EL (cell line): ENCODE results near the gene RPL15.

Experiments
- DNase-seq: peaks from one replicate; pipeline ENCODE4 v3.0.0-alpha.2; 2016

Gene RPL15

DNA sequence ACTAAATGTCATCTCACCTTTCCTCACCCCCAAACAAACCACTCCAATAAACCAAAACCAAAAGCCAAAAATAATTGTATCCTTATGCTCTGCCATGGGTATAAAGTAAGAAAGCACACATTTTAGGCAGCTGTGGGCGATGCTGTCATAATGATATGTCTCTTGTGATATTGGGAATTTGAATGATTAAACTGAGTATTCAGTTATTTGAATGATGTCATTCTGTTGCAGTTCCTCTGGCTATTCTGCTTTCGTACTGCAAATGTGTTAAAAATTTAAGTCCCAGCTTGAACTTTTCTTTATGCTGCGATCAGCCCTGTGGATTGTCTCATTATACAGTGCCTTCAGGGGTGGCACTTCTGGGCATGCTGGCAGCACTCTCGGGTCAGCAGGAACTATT lies 17.3 kb downstream of the RPL15 start:
- no peak for DNase-seq

GRCh38 chr3:23937296-23937695 lies 20.4 kb downstream of the RPL15 start:
- DNase-seq: no peak

DNA sequence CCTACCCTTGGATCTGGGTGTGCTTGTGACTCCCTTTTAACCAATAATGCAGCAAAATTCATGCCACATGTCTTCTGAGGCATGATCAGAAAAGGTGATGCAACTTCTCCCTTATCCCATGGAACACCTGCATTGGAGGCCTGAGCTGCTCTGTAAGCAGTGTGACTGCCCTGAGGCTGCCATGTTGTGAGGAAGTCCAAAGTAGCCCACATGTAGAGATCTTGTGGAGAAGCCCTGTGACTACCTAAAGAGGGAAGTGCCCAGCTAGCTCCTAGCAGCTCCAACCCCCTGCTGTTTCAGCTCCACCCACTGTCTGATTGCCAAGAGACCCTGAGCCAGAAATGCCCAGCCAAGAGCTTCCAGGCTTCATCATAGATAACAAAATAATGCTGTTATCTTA lies 21.8 kb downstream of the RPL15 start:
- no peak for DNase-seq

DNA sequence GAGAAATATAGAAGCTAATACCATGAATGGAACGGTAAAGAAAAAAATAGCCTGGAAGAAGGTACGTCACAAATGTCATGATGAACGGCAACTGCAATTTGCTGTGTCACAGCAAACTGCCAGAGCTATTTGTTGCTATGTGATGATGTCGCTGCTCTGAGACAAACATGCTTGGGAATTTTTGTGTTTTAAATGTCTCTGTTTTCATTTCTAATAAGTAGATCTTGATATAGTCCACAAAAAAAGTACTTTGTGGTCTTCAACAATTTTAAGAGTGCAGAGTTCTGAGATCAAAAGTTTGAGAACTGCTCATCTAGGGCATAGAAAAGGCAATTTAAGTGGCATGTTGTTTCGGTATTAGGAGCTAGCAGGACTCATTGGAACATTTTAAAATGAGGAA lies 23.8 kb downstream of the RPL15 start:
- no peak for DNase-seq

DNA sequence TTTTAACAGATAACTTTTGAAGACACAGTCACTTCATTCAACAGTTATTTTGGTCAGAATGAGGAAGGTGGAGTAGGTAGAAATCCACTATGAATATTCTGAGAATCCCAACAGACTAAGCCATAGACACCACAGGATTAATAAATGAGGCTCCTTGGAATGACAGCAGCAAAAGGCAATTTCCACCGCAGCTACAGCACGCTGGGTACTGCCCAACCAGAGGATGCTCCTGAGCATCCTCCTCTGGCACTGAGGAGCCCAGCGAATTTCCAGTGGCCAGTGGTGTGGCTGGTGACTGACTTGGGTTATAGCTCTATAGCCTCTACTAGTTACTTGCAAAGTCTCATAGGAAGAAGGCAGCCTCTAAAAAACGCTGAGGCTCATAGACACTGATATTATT lies 24.5 kb downstream of the RPL15 start:
- DNase-seq: no peak

DNA sequence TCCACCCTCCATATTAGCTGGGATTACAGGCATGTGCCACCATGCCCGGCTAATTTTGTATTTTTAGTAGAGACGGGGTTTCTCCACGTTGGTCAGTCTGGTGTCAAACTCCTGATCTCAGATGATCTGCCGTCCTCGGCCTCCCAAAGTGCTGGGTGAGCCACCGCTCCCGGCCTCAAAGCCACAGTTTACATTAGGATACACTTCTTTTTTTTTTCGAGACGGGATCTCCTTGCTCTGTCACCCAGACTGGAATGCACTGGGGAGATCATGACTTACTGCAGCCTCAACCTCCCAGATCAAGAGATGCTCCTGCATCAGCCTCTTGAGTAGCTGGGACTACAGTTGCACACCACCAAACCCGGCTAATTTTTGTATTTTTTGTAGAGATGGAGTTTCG lies 25.6 kb downstream of the RPL15 start:
- DNase-seq: no peak

DNA sequence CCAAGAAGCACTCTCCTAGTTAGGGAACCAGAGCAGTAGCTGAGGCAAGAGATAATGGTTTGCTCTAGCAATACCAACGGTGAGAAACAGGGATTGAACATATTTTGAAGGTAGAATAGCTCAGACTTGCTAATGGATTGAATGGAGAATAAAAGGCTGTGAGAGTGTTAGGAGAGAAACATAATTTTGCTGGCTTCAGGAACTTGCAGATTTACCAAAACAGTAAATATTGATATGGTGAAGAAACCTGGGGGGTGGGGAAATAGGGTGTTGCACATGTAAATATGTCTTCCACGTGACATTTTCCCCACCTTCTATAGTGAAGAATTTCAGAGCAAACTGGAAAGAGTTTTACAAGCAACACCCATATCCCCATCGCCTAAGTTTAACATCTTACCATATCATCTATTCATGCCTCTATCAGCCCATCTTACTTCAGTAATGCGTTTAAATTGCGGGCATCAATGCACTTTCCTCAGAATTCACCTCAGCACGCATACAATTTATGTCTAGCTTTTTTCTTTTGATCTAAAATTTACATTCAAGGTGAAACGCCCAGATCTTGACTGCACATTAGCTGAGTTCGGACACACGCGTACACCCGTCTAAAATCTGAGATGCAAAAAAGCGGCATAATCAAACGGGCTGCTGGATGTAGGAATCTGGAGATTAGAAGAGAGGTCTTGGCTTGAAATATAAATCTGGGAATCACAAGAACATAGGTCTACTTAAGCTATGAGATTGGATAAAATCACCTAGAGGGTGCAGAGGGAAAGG lies 27.3 kb downstream of the RPL15 start:
- DNase-seq: no peak

- peak; percentile 85 for DNase-seq
Measured at GRCh38 chr3:23944861-23945662, 28.1 kb downstream of the RPL15 start, which contains the start of gene NR1D2. Gene NR1D2, plus strand, starts transcription at chr3:23945286. Its CDS starts 293 bp downstream, at chr3:23945579.

DNA sequence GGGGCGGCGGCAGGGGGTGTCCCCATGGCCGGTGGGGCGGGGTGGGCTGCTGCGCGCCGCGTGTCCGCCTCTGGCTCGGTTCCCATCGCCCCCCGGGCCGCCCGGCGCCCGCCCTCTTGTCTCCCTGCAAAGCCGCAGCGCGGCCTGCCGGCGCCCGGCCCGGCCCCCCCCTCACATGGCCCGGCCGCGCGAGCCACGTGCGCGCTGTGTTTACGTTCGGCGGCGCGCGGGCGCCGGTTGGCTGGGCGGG lies 28.7 kb downstream of the RPL15 start:
- no peak for DNase-seq

GRCh38 chr3:23945913-23946687 lies 29.2 kb downstream of the RPL15 start:
- peak; percentile 96 for DNase-seq

DNA sequence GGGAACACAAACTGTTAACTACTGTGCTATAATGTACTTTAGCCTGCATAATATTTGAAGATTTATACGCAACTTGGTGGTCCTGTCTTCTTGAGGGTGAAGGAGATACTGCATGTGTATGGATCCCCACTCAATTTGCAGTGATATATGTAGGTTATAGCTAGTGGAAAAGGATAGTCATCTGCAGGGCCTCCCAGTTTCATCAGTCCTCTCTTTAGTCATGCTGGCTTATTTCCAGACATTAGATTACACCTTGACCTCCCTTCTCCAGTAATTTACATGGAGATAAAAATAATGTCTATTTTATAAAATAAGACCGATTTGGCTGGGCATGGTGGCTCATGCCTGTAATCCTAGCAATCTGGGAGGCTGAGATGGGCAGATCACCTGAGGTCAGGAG lies 31.8 kb downstream of the RPL15 start:
- peak; percentile 21 for DNase-seq

- peak; percentile 36 for DNase-seq
Measured at GRCh38 chr3:23949784-23950183, 32.9 kb downstream of the RPL15 start.

- DNase-seq: no peak
Measured at GRCh38 chr3:23950293-23950692, 33.4 kb downstream of the RPL15 start.

DNA sequence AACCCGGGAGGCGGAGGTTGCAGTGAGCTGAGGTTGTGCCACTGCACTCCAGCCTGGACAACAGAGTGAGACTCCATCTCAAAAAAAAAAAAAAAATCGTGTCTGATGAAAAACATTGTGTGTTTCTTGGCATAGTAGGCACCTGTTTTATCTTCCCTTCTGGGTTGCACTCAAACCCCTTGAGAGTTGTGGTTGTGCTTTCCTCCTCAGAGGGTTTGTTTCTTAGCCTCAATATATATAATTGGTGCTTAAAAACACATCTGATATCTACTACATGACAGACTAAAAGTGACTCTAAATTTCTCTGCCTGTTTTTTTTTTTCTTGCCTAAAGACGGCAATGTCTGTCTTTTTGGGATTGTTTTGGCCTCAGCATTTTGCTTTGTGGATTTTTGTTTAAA lies 35.7 kb downstream of the RPL15 start:
- DNase-seq: no peak

DNA sequence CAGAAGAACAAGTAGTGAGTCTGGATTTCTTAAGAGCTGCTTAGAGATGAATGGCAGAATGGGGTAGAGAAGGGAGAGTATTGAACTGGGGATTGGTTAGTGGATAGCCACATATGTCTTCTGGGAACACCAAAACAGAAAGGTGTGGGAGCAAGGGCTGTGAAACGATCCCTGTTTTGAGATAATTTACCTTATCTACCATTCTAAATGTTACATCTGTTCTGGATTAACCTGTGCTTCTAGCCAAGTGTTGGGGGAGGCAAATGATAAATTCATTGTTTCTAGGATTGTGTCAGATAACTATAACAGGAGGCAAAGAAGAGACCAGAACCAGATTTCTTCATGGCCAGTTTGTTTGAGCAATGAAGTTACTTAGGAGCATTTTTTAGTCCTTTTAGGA lies 36.6 kb downstream of the RPL15 start:
- DNase-seq: no peak

- DNase-seq: no peak
Measured at GRCh38 chr3:23954144-23954543, 37.2 kb downstream of the RPL15 start.

DNA sequence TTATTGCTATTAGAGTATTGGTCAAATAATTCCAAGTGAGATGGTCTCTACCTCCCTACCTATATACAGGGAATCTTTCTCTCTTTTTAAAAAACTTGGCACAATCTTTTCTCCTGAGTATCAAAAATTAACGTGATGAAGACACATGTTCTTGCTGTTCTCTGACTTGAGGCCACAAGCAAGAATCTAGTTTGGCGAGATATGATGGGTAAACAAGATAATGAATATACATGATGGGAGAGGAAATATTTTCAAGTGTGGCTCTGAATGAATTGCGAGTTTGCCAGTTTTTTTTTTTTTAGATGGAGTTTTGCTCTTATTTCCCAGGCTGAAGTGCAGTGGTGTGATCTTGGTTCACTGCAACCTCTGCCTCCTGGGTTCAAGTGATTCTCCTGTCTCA lies 39.8 kb downstream of the RPL15 start:
- no peak for DNase-seq

- DNase-seq: peak; percentile 88
Measured at GRCh38 chr3:23959135-23959900, 42.4 kb downstream of the RPL15 start.

DNA sequence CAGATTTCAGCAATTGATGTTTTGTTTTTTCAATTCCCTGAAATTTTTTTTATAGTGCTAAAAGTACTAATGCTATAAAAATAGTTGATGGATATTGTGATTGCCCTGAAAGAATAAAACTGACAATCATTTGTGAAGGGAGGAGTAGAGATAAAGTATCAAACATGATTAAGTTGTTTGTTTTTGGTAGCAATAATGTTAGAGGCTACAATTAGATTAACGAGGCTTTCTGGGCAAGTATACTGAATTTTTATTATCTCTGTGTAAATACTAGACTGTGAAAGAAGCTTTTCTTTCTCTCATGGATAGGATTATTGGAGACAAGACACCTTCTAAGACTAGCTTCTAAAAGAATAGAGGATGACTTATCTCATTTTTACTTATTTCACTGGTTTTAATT lies 43.7 kb downstream of the RPL15 start:
- DNase-seq: no peak

DNA sequence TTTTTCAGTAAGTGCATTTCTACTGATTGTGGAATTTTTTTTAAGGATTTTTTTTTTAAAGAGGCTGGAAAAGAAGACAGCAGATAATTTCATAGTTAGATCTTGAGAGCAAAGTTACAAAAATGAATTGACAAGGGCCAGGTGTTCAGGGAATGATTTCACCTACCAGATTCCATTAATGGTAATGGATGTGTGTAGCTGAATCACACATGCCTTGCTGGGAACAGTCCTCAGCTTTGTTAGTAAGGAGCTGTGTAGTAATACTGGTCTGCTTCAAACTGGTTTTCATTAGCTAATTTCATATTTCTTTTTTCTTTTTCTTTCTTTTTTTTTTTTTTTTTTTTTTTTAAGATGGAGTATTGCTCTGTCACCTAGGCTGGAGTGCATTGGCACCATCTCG lies 44.1 kb downstream of the RPL15 start:
- DNase-seq: no peak

GRCh38 chr3:23961913-23962312 lies 45.0 kb downstream of the RPL15 start:
- DNase-seq: no peak

DNA sequence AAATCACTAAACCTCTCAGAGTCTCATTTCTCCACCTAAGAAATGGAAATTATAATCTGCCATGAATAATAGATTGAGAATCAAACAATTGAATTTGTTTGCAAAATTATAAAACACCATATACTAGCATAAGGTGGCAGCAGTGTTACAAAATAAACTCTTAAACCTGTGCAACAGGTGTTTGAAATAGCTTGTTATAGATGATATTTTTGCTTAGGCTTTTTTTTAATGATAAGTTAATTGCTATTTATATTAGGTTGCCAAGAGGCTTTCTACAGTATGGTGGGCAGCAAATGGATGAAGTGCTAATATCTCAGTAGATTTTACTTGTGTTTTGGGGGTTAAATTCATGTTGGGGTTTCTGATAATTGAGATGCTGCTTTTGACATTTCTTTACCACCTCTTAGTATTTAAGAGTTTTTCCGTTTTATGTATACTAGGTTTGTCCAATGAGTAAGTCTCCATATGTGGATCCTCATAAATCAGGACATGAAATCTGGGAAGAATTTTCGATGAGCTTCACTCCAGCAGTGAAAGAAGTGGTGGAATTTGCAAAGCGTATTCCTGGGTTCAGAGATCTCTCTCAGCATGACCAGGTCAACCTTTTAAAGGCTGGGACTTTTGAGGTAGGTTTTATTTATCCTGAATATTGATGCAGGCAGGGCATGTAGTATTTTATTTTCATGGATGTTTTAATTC lies 47.8 kb downstream of the RPL15 start:
- DNase-seq: no peak
